NCI-H446 (cell line): ENCODE results near the gene SRI.
"Not testable (repeated sequence)": the region's sequence is repeated elsewhere in the genome, so short reads cannot be mapped to it uniquely, and the experiment has no call there.

Source experiments
- DNase-seq, 2 experiments: peaks; one replicate each; lab custom pipeline; 2025; lab: John Stamatoyannopoulos, UW

SRI gene

GRCh38 chr7:88176190-88176589, 43.6 kb downstream of the SRI start:
- DNase-seq, result no peak

DNA sequence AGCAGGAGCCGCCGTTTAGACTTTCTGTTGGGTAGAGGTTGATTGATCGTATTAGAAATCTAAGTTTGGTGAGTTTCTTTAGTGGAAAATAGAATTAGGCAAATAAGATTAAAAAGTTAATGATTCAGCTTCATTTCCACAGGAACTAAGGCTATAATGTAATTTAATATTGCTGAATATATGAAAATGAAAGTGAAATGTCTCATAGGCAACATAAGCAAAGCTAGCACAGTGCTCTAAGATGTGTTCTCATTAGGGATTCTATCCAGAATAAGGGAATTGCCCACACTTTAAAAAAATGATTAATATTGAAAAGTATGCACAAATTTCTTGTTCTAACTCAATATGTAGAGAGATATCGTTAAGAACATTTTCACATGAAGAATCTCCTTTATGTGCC, 47.0 kb downstream of the SRI start:
- no peak for DNase-seq

DNA sequence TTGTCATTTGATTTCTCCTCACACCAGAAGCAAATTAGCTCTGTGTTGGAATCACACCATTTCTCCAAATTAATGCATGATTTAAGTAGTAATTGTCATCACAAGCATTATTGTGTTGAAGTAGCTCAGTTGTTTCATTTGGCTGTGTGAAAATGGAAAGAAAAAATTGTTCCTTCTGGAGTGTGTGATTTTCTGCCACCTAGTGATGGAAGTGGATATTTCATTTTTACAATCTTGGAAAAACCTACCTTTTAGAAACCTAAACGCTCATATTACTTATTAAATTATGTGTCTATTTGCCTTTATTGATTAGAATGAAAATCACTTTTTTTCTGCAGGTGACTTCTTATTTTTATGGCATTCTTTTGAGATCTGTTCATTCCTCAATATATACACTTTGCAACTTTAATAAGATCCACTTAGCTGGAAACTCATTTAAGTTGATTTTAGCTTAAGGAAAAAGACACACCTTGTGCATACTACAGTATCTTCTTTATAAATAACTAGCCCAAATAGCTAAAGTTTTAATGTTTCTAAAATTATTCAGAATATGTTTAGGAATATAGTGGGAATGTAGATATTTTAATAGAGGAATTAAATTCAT, 50.0 kb downstream of the SRI start:
- peak in 1 of 2 experiments; percentile 37 for DNase-seq

DNA sequence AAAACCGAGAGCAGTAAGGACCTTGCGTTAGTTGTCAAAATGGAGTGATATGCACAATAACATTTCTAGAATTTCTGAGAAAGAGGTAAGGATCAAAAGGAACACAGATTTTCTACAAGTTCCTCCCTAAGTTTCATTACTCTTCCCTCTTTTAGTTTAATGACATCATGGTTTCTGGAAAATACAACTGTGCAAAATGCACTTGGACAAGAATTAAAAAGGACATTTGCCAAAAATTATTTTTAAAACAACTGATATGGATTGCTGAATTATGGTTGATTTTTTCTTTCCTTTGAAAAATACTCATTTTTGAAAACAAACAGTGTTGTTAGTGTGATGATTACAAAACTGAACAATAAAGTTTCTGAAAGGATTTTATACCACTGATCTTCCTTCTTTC, 52.1 kb downstream of the SRI start:
- no peak for DNase-seq

DNA sequence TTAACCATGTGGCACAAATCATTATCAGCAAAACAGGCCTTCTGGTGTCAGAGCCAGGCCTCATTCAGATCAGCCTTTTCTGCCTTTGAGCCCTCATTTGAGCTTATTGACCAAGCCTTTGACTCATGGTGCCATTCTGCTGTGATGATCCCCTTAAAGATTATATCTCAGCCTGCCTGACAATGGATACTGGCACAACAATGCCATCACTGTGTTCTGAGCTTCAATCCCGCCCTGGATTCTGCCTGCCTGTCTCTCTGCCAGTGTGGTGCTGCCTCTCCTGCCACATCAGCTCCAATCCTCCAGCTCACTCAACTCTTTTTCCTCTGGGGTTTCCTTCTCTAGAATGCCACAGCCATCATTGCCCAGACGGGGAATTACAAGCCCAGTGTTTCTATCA, 52.6 kb downstream of the SRI start:
- no peak for DNase-seq

GRCh38 chr7:88165697-88166096, 54.1 kb downstream of the SRI start:
- DNase-seq, result no peak

DNA sequence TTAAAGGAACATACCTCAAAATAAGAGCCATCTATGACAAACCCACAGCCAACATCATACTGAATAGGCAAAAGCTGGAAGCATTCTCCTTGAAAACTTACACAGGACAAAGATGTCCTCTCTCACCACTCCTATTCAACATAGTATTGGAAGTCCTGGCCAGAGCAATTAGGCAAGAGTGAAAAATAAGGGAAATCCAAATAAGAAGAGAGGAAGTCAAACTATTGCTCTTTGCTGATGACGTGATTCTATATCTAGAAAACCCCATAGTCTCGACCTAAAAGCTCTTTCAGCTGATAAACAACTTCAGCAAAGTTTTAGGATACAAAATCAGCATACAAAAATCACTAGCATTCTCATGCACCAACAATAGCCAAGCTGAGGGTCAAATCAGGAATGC, 60.1 kb downstream of the SRI start:
- DNase-seq, result not testable (repeated sequence)

GRCh38 chr7:88156356-88156755, 63.5 kb downstream of the SRI start:
- no peak for DNase-seq

GRCh38 chr7:88155756-88156155, 64.1 kb downstream of the SRI start:
- DNase-seq, result no peak
